HUES6 (cell line): ENCODE results near the gene SLC6A13.

Source experiments
- H3K27ac ChIP-seq: 2 replicates; pipeline ENCODE4 v1.7.0; 2013; ENCODE audit warnings: low read depth, mild to moderate bottlenecking, low read length, inconsistent platforms
- H3K27me3 ChIP-seq: 2 replicates; pipeline ENCODE4 v1.6.1; 2013; ENCODE audit warnings: low read length; ENCODE audit not compliant: control insufficient read depth, insufficient read depth
- H3K36me3 ChIP-seq: 2 replicates; pipeline ENCODE4 v1.6.1; 2013; ENCODE audit warnings: low read length; ENCODE audit not compliant: control insufficient read depth, insufficient read depth
- H3K4me1 ChIP-seq: 2 replicates; pipeline ENCODE4 v1.6.1; 2013; ENCODE audit warnings: low read length; ENCODE audit not compliant: control insufficient read depth, insufficient read depth
- H3K4me3 ChIP-seq: 2 replicates; pipeline ENCODE4 v1.5.1; 2013; ENCODE audit warnings: low read depth, low read length
- H3K9ac ChIP-seq: one replicate; pipeline ENCODE4 v1.6.1; 2013; ENCODE audit warnings: mild to moderate bottlenecking, low read length
- H3K9me3 ChIP-seq: 2 replicates; pipeline ENCODE4 v1.6.1; 2013; ENCODE audit warnings: low read depth, low read length; ENCODE audit not compliant: control insufficient read depth, insufficient read depth

The SLC6A13 gene

DNA sequence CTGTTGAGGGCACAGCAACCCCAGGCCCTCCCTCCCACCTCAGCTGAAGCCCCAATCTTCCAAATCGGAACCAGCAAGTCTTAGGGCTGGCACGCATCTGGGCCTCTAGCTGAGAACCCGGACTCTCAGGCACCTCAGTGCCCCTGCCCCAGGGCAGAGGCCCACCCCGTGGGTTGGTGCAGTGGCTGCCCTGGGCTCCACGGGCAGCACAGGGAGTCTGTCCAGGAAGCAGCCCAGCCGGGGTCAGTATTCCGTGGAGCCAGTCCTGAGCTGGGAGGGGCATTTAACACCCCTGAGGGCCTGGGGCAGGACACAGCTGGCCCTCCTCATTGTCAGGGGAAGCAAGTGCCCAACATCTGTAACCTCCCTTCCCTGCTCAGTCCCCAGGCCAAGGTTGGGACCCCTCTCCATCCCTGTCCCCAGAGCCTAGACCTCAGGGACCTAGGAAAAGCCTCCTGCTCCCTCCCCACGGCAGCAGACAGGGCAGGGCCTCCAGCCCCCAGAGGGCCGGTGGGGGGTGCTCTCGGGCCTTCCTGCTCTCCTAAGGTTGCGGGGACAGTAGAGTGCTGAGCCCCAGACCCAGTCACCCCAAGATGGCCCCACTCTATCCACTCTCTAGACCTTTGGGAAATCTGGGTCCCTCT, 85.2 kb downstream of the SLC6A13 start:
- Histone ChIP-seq H3K27ac (no peak overlapping the region), H3K27me3 (no peaks in the 10 kb centered on the region)

GRCh38 chr12:176321-177181, 86.1 kb downstream of the SLC6A13 start:
- H3K27me3 ChIP-seq = no peaks in the 10 kb centered on the region
- H3K4me3 ChIP-seq = no peak overlapping the region
- no peak overlapping the region for H3K27ac ChIP-seq
- no peak overlapping the region for H3K9ac ChIP-seq
- peaks cover 37% of the 10 kb centered on the region for H3K4me1 ChIP-seq
- H3K9me3 ChIP-seq = no peaks in the 10 kb centered on the region
- no peaks in the 10 kb centered on the region for H3K36me3 ChIP-seq

More for the DNA sequence above, 85.2 kb downstream of the SLC6A13 start:
- Histone ChIP-seq H3K36me3 (no peaks in the 10 kb centered on the region), H3K4me3 (no peak overlapping the region), H3K9me3 (no peaks in the 10 kb centered on the region), H3K9ac (no peak overlapping the region), H3K4me1 (peaks cover 44% of the 10 kb centered on the region)

DNA sequence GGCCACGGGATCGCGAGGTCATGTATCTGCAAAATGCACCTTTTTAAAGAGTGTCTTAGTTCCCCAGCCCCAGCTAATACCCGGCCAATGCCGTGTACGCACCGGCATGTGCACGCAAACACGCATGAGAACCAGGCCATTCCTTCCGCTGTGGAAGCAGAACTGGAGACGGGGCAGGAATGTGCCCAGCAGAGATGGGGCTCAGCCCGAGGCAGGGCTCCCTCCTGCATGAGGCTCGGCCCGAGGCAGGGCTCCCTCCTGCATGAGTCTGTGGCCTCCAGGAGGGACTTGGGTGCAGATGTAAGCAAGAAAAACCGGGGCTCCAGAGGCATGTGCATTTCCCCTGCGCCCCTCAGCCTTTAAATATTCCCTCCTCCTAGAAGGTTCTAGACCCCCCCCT, 86.9 kb downstream of the SLC6A13 start:
- Histone ChIP-seq H3K9me3 (no peaks in the 10 kb centered on the region), H3K36me3 (no peaks in the 10 kb centered on the region), H3K4me3 (no peak overlapping the region), H3K27me3 (no peaks in the 10 kb centered on the region), H3K27ac (no peak overlapping the region), H3K9ac (no peak overlapping the region), H3K4me1 (peaks cover 44% of the 10 kb centered on the region)

DNA sequence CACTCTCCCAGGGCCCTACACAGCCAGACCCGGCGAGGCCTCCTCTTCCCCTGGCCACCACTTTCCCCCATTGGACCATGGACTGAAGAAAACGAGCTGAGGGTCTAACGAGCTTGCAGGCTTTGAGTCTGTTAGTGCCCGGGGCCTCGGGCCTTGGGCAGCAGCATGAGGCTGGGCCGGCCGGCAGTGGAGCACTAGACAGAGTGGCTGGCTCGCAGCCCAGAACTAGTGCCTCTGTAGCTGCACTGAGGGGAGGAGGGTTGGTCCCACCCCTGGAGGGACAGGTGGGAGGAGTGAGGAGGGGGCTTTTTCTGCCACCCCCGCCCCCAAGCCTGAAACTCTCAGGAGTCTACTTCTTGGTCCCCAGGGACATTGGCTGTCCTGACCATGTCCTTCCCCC, 87.4 kb downstream of the SLC6A13 start:
- no peaks in the 10 kb centered on the region for H3K9me3 ChIP-seq
- no peak overlapping the region for H3K9ac ChIP-seq
- peaks cover 49% of the 10 kb centered on the region for H3K4me1 ChIP-seq
- no peaks in the 10 kb centered on the region for H3K27me3 ChIP-seq
- H3K36me3 ChIP-seq = no peaks in the 10 kb centered on the region
- no peak overlapping the region for H3K27ac ChIP-seq
- no peak overlapping the region for H3K4me3 ChIP-seq

DNA sequence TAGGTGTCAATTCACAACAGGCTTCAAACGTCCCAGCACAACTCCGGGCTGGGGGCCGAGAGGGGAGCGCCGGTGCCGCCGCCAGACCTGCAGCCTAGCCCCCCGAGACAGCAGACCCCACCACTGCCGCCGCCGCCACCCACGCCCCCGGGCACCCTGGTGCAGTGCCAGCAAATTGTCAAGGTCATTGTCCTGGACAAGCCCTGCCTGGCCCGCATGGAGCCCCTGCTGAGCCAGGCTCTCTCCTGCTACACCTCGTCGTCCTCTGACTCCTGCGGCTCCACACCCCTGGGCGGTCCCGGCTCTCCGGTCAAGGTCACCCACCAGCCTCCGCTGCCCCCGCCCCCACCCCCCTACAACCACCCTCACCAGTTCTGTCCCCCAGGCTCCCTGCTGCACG, 88.0 kb downstream of the SLC6A13 start:
- Histone ChIP-seq H3K27me3 (no peaks in the 10 kb centered on the region; the same call in 1 of the 2 replicates), H3K9me3 (no peaks in the 10 kb centered on the region), H3K27ac (no peak overlapping the region), H3K36me3 (no peaks in the 10 kb centered on the region), H3K9ac (no peak overlapping the region), H3K4me1 (peaks cover 52% of the 10 kb centered on the region), H3K4me3 (no peak overlapping the region)

- Histone ChIP-seq H3K4me1 (peaks cover 52% of the 10 kb centered on the region), H3K4me3 (no peak overlapping the region), H3K9ac (no peak overlapping the region), H3K36me3 (no peaks in the 10 kb centered on the region), H3K27ac (no peak overlapping the region), H3K27me3 (no peaks in the 10 kb centered on the region; the same call in 1 of the 2 replicates), H3K9me3 (no peaks in the 10 kb centered on the region)
Observed at GRCh38 chr12:174124-174523, 88.5 kb downstream of the SLC6A13 start.

GRCh38 chr12:172732-173161, 89.9 kb downstream of the SLC6A13 start:
- H3K36me3 ChIP-seq = no peaks in the 10 kb centered on the region
- H3K4me1 ChIP-seq = peaks cover 56% of the 10 kb centered on the region
- no peak overlapping the region for H3K27ac ChIP-seq
- no peak overlapping the region for H3K9ac ChIP-seq
- H3K4me3 ChIP-seq = no peak overlapping the region
- no peaks in the 10 kb centered on the region; the same call in 1 of the 2 replicates for H3K27me3 ChIP-seq
- no peaks in the 10 kb centered on the region for H3K9me3 ChIP-seq

DNA sequence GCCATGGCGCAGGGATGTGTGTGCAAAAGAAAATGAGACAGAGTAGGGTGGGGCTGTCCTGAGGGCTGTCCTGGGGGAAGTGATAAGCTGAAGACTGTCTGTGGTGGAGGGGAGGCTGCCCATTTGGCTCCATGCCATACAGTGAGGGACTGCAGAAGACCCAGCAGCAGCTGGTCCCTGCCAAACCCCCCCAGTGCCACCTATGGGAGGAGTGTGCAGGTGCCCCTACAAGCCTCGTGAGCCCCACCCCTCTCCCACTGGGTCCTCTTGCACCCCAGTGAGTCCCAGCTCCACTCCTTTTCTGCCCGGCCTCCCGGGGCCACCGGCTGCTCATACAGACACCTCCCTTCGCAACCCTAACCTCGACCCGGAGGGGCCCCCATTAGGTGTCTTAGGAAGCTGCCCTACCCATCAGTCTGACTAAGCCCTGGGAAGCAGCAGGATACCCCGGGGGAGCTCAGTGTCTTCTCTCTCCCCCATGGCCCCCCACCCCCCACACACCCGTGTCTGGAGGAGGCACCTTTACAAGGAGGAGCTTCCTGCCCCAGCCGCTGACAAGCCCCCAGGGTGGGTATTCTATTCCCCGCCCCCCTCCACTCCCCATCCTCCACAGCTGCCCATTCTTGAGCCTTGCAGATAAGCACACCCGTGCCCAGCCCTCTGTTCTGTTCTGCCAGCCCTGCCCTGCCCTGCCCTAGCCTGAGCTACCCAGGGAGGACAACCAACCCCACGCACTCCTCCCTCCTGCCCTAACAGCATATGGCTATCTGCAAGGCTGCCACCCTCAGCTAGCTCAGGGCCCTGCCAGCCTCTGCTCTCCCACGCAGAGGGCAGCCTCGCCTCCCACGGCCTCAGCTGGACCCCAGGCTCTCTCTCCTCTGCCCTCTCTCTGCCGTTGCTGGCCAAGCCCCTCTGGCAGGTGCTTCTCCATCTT, 90.6 kb downstream of the SLC6A13 start:
- Histone ChIP-seq H3K9ac (no peak overlapping the region), H3K27ac (no peak overlapping the region), H3K27me3 (no peaks in the 10 kb centered on the region; the same call in 1 of the 2 replicates), H3K36me3 (no peaks in the 10 kb centered on the region), H3K4me3 (no peak overlapping the region), H3K9me3 (no peaks in the 10 kb centered on the region), H3K4me1 (peaks cover 57% of the 10 kb centered on the region)

DNA sequence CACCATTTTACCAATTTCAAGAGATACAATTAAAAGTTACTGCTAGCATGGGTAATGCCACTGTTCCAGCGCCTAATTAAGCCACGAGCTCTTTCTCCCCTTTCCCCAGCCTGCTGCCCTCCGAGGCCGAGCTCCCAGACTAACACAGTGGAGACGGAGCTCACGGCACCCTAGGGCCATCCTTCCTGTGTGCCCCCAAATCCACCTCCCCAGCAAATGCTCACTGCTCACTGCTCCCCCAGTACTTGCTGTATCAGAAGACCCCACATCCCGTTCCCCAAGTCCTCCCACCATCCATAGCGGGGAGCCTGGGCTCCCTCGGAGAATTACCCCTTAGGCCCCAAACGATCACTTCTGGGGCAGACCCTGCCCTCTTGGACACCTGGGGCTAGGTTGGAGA, 91.4 kb downstream of the SLC6A13 start:
- Histone ChIP-seq H3K36me3 (no peaks in the 10 kb centered on the region), H3K9me3 (no peaks in the 10 kb centered on the region), H3K27ac (no peak overlapping the region), H3K27me3 (no peaks in the 10 kb centered on the region; the same call in 1 of the 2 replicates), H3K4me3 (no peak overlapping the region), H3K4me1 (peaks cover 49% of the 10 kb centered on the region), H3K9ac (no peak overlapping the region)
